GM12875 (cell line): ENCODE results near the gene TBC1D24.

Source experiments
- H3K4me3 ChIP-seq: one replicate; pipeline ENCODE4 v1.5.1; 2011; ENCODE audit warnings: low read depth, low read length, control low read depth
- CTCF ChIP-seq: IDR thresholded peaks from 2 replicates; pipeline ENCODE4 v1.5.1; 2011; ENCODE audit warnings: low read depth, mild to moderate bottlenecking, control low read depth, inconsistent platforms, low read length, moderate library complexity, borderline replicate concordance; ENCODE audit not compliant: insufficient read depth

The TBC1D24 gene

GRCh38 chr16:2472885-2473445, 2.0 kb upstream of the TBC1D24 start:
- no peak overlapping the region for H3K4me3 ChIP-seq
- TF ChIP-seq CTCF = no peak

GRCh38 chr16:2473446-2473926, 1.4 kb upstream of the TBC1D24 start:
- peak overlapping the region; percentile 16 for H3K4me3 ChIP-seq
- TF ChIP-seq CTCF = no peak

GRCh38 chr16:2473999-2474876, 689 bp upstream of the TBC1D24 start:
- TF ChIP-seq CTCF = peak; percentile 69
- H3K4me3 ChIP-seq = peak overlapping the region; percentile 87

GRCh38 chr16:2475413-2476344, 752 bp downstream of the TBC1D24 start:
- TF ChIP-seq CTCF = no peak
- H3K4me3 ChIP-seq = peak overlapping the region; percentile 87

GRCh38 chr16:2476345-2476720, 1.4 kb downstream of the TBC1D24 start:
- TF ChIP-seq CTCF = no peak
- no peak overlapping the region for H3K4me3 ChIP-seq

GRCh38 chr16:2476741-2477140, 1.8 kb downstream of the TBC1D24 start:
- no peak for TF ChIP-seq CTCF
- H3K4me3 ChIP-seq = no peak overlapping the region
